ENCODE measurements around the gene ITGB3.

DNA sequence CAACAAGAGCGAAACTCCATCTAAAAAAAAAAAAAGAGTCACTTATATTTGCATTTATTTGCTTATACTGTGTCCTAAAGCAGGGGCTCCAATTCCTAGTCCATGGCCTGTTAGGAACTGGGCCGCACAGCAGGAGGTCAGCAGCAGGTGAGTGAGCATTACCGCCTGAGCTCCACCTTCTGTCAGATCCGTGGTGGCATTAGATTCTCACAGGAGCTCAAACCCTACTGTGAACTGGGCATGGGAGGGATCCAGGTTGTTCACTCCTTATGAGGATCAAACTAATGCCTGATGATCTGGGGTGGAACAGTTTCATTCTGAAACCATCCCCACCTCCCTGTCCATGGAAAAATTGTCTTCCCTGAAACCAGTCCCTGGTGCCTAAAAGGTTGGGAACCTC is 24.9 kb downstream of the ITGB3 start:
- TF ChIP-seq EZH2phosphoT487 (IDR thresholded peaks at IDR 0.05; ENCODE audit: insufficient read depth, low read depth): no peak
- TF ChIP-seq EZH2 (IDR thresholded peaks at IDR 0.05; ENCODE audit: insufficient read depth, poor library complexity, severe bottlenecking): no peak

All from GM23248 (cell line).